ENCODE data around the gene CELF3.

Gene CELF3

DNA sequence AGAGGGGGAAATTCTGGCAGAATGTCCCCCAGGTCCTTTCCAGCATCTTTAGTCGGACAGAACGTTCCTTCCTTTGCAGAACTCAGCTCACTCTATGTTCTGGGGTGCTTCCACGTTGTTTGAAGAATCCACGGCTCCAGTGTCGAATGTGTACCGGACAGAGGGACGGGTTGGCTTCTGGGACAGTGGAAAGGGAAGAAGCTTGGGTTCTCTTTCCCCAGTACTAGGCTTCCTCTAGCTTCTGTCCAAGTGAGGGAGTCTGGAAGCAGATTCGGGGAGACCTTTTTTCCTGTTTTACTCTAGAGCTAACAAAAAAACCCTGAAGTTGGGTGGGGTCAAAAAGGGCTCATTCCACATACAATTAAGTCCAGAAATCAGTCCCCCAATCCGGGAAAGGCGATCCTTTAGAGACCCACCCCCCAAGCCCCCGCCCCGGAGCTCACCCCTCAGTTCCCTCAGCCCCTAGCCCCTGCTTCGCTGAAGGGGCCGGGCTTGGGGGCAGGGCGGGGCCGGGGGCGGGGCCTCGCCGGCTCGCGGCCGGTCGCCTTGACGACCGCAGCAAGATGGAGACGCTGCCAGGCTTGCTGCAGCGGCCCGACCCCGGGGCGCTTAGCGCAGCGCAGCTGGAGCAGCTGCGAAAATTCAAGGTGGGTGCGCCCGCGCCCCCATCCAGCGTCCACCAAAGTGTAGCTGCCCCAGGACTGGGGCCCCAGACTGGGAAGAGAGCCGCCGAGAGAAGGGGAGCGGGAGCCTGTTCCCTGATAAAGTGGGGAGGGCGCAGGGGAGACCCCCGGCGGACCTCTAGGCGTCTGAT lies 4.6 kb upstream of the CELF3 start, which contains the start of gene RIIAD1:
Gene RIIAD1 (plus strand): TSS at position 549 of the 814 bp plus-strand sequence. CDS start 15 bp downstream, at position 564.
- DNase-seq (ENCODE audit: low spot score): peak; percentile 35

DNA sequence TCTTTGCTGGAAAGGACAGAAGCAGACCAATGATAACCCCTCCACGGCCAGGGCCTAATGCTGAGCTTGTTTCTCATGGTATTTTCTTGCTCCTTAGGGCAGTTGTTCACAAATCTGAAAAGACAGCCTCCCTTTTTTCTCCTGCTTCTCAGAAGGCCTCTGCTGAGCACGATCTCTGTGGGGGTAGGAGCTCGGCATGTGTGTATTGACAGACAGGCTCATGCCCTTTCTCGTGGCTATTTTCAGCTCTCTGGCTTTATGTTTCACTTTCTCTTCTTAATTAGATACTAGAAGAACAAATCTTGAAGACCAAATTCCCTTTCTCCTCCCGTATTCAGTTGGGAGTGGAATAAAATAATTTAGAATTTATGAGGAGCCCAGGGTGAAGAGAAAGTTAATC lies 4.0 kb upstream of the CELF3 start:
- DNase-seq (ENCODE audit: low spot score): no peak

DNA sequence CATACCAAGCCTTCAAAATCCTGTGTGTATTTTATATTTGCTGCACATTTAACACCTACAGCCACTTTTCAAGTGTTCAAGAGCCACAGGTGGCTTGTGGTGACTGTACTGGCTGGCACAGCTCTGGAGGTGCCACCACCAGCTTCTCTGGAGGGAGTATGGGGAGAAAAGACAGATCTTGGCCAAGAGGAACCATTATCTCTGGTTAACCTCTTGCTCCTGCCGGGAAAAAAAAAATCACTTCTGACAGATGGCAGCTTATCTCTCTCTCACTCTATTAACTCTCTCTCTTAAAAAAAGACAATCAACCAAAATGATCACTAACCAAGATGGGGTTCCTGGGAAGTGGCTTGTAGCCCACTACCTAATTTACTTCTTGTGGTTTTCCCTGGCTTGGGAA lies 3.5 kb upstream of the CELF3 start:
- DNase-seq (ENCODE audit: low spot score): no peak

DNA sequence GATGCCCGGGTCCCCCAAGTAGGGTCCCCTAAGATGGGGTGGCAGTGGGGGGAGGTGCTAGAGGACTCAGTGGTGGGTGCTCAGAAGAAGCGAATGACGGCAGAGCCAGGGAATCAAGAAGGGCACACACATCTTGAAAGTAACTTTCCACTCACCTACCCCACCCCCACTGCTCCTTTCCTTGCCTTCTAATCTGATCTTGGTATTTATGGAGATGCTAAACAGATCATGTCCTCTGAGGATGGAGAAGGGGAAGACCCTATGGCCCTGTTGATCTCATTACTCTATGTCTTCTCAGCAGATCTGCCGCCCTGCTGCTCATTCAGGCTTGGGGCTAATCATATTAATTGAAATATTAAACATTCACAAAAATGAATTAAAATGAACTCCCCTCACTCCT lies 2.1 kb upstream of the CELF3 start:
- DNase-seq (ENCODE audit: low spot score): no peak

DNA sequence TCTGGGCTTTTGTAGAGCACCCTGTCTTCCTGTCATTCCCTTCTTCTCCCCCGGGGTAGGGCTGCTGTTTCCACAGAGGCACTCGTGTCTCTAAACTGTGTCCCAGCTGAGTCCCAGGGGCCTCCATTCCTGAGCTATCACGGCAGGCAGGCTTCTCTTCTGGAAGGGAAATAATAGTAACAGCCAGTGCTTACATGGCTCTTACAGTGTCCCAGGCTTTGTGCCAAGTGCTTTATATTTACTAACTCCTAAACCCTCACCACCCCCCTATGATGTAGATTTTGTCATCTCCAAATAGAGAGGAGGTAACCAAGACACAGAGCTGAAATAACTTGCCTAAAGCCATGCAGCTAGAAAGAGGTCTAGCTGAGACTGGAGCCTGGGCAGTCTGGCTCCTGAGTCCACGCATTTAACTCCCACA lies 1.4 kb upstream of the CELF3 start:
- DNase-seq (ENCODE audit: low spot score): no peak

DNA sequence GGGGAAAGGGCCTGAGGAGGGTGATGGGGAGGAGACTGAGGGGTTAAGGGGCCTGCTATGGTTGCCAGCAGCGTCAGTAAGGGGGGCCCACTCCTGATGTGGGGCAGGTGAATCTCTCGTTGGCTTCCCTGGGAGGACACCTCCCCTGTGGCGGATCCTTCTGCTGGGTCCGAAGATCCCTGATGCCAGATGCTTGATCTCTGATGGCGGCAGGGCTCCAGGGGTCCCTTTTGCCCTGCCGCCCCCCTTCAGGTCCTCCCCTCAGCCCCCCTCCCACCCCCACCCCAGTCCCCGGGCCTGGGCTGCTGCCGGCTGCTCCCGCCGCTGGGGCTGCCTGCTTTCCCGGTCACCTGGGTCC lies 219 bp downstream of the CELF3 start:
- DNase-seq (ENCODE audit: low spot score): no peak

DNA sequence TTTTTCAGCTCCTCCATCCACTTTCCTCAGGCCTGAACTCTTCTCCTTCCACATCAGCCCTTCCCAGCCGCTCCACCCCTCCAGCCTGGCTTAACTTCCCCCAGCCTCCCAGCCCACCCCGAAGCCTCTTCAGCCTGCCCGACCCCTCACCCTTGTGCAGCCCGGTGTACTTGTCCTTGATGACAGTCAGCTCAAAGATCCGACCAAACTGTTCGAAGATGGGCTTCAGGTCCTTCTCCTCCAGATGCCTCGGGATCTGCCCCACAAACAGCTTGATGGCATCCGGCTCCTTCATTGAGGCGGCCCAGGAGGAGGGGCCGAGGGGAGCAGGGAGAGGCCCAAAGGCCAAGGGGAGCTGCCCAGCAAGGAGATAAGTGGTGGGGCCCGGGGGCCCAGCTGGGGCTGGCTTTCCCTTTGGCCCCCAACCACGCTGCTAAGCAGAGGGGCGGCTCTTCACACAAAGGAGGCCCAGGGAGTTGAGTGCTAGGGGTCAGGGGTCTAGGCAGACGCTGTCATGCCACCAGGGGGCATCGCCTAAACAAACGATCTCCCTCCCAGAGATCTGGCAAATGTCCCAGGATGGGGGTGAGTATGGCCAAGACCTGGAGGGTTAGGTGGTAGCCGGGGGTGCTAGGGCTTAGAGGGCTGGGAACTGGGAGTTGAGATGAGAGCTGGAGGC lies 738 bp downstream of the CELF3 start:
- DNase-seq (ENCODE audit: low spot score): no peak

DNA sequence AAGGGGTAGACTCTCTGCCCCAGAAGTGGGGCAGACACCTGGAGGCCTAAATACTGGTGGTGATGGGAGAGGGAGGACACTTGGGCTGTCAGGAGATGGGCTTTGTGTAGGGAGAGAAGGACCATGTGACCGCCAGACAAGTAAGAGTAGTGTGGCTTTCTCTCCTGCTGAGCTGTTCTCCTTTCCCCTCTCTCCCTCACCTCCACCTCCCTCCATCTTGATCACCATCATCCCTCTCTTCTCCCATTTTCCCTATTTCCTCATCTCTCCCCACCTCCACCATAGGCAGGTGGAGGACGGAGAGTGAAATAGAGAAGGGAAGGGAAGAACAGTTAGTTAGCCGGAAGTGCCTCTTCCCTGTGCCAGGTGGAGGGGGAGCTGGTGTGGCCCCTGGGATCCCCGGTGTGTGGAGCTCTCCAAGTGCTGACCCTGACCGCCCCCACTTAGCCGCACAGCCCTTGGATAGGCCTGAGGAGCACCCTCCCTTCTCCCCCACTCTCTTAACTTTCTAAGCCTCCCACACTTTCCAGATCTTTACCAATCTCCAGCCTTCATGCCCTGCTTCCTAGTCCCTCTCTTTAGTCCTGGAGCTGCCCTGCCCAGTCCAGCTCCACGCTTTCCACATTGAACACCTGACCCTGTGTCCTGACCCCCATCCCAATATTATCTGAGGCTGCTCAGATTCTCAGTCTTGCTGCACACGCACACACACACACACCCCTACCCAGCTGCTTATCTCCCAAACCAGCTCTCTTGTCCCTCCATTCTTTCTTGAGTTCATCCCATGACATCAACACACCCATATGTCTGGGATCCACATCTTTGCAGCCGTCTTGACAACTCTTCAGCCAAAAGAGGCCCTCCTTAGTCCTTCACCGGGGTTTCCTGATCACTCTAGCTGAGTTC lies 1.5 kb downstream of the CELF3 start:
- DNase-seq (ENCODE audit: low spot score): no peak

DNA sequence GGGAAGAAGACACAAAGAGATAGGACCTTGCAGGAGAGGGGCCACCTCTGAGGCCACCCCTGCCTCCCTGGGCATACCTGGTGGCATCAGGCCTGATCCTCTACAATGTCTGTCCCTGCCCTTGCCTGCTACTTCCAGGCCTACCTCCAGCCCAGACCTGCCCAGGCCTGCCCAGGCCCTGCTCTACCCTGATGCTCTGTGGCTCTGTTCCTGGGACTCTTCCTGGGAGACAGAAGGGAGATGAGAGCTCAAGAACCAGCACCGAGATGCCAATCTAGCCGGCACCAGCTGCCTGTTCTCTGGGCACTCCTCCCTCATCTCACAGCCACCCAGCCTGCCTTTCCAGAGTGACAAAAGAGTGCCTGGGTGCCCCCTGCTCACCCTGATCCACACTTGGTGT lies 2.7 kb downstream of the CELF3 start:
- no peak for DNase-seq (ENCODE audit: low spot score)

DNA sequence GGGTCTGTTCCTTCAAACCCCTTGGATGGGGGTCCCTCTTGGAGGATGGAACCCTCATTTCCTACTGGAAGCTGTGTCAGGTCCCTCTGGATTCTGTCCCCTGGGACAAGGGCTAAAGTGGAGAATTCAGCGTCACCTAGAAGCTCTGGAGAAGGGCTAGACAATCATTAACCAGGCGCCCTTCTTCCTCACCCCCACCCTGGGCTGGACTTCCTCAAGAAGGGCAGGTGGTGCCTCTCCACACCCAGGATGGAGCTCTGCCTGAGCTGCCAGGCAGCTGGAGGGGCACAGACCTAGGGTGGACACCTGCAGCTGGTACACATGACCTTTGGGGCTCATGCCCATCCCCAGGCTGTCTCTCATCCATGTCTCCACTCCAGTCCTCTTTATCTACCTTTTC lies 3.6 kb downstream of the CELF3 start:
- DNase-seq (ENCODE audit: low spot score): no peak

DNA sequence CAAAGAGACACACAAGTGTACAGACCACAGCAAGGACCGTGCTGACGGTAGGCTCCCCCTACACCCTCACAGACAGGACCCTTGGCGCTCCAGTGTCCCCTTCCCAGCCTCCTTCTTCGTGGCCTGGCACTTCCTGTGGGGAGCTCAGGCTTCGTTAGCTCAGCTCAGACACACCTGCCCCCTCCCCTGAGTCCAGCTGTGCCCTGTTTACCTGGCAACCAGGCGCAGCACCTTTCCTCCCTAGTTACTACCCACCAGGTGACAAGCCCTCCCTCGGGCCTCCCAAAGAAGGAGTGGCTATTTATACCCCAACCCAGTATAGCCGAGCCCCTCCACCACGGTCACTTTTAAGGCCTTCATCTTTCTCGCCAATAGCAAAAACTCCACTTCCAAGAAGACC lies 4.7 kb downstream of the CELF3 start:
- no peak for DNase-seq (ENCODE audit: low spot score)

DNA sequence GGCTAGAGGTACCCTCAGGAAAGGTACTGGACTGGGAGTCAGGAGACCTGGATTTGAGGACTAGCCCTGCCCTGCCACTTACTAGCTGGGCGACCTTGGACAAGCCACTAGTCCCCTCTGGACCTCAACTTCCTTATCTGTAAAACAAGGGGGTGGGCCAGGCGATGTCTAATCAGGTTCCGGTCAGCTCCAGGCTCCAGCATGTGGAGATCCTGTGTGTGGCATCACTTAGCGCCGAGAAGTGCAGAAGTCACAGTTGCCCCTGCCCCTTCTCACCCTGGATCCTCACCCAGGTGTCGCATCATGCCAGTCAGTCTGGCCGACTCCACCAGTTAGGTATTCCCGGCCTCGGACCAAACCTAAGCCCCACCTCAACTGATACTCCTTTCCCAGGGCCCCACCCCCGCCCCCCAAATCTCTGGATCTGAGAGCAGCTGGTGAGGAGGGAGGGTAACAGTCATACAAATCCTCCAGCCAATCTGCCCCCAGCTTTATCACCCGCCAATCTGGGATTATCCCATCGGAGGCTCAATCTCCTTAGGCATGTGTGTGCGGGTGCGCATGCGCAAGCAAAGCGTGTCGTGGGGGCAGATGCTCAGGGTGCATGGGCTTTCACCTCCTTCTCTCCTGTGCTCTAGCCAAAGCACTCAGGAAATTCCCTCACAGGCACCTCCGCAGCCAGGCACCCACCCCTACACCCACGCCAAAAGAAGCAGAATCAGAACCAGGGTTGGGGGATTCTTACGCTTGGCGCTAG lies 5.4 kb downstream of the CELF3 start:
- no peak for DNase-seq (ENCODE audit: low spot score)

DNA sequence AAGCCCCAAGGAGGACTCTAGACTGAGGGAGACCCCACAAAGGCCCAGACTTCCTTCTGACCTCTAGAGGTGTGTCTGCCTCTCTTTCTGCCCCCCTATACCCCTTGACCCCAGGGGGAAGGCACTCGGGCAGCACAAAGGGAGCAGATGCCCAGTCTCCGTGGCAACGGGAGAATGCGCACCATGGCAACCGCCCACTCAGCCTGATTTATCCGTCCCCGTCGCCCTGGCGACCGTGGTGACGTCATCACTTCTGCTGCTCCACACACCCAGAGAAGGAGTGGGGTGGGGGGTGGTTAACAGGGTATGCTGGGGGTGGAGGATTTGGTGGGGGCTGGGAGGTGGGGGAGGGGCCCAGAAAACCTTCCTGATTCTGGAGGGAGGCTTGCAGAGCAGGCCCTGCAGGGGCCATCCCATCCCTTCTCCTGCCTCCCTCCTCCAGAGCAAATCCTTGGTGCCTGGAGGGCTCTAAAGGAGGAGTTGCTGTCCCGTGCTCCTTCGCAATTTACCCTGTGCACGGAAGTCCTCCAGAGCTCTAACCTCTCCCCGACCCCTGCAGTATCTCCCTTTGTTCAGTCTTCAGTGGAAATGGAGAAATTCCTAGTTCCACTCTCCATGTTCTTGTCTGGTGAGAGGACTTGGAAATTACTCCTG lies 6.3 kb downstream of the CELF3 start:
- DNase-seq (ENCODE audit: low spot score): peak; percentile 42

DNA sequence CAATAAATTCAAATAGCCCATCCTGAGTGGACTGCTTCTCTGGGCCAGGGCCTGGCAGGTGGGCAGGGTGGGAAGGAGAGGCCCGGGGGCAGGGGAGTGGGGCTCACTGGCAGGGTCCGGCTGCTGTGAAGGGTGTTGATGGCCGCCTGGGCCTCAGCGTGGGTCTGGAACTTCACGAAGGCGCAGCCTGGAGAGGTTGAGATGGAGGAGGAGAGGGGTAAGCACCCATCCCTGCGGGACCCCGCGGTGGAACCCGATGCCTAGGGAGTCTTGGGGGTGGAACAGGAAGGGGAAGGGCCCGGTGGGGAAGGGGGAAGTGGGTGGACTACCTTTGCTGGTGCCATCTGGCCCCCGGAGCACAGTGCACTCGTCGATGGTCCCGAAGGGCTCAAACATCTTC lies 7.7 kb downstream of the CELF3 start:
- no peak for DNase-seq (ENCODE audit: low spot score)

DNA sequence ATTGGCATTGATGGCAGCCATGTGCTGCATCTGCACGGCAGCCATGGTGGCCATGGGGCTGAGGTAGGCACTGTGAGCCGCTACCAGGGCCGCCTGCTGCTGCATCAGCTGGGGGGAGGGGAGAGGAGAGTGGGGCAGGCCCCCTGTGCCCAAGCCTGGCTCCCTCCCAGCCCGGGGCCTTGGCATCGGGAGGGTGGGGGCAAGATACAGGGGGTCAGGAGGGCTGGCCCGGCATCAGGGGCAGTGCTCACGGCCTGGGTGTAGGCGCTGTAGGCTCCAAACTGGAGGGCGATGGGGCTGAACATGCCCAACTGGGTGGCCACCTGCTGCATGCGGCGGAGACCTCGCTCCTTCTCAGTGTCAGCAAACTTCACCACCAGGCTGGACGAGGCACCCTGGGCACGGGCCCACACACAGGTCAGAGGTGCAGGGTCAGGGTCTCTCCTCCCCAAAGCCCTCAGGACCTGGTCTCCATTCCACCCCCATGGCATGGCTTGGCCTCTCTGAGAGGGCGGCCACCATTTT lies 9.0 kb downstream of the CELF3 start:
- DNase-seq (ENCODE audit: low spot score): no peak

DNA sequence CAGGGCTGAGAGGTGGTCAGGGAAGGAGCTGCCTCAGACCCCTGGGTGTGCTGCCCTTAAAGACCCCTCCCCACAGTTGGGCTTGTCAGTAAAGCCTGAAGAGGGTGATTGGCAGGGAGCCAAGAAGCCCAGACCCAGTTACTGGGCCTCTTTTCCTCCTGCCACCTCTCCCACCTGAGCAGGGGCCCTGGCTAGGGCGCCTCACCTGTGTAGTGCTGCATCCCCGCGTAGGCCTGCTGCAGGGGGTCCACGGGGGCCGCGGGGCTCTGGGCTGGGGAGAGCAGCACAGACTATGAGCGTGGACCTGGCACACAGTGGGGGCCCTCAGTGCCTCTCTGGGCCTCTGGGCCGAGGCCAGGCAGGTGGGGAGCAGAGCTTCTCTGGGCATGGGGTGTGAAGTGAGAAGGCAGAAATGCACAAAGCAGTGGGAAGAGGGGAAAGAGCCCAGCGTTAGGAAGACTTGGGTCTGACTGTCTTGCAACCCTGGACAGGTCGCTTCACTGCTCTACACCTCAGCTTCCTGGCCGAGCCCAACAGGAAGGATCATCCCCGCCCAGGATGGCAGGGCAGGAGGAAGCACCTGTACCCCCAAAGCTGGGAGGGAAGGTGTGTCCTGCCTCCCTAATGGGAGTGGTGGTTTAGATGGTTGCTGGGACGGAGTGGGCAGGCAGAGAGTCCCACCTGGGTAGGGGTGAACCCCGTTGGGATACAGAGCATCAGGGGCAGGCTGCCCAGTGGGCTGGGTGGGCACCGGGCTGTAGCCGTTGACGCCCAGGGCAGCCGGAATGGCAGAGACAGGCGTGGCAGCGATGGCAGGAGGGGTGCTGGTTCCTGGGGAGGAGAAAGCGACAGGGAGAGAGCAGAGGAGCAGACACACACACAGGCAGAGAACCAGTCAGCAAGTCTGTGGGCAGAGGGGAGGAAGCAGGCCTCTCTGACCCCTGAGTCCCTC lies 9.9 kb downstream of the CELF3 start:
- DNase-seq (ENCODE audit: low spot score): no peak

DNA sequence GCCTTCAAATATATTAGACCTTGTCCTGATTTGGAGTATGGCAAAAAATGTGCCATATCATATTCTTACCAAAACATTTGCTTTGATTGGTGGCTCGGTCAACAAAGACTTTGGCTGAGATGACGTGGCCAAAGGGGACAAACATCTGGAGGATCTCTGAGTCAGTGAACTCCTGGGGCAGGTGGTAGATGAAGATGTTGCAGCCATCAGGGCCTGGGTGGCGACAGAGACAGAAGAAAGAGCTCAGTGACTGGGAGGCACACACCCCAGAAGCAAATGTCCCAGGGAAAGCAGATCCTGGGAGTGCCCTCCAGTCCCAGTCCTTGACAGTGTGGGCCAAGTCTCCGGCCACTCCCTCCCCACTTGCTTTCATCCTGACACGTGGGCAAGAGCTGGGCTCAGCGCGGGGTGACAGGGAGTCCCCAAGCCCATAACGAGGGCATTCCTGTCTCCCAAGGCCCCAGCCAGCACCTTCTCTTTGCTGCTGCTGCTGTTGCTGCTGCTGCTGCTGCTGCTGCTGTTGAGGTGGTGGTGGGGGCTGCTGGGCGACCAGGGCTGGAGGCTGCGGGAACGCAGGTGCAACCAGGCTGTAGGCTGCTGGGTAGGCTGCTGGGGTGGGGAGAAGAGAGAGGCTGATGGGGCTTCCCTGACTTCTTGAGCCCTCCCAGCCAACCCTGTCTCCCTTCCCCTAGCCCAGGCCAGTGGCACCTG lies 10.7 kb downstream of the CELF3 start:
- DNase-seq (ENCODE audit: low spot score): no peak

DNA sequence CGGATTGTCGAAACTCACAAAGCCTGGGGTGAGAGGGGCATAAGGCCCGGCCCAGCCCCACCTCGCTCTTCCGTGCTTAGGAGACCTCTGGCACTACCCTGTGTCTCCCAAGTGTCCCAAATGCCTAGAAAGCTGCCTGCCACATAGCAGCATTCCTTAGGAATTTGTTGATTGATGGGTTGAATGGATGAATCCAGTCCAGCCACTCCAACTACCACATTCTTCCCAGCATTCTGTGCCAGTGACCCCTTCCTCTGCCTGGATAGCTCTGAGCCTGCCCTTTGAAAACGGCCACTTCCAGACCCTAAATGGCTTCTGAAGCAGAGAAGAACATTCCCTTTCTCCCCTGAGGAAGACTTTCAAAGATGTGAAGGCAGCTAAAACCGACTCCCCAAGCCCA lies 11.5 kb downstream of the CELF3 start:
- DNase-seq (ENCODE audit: low spot score): no peak

DNA sequence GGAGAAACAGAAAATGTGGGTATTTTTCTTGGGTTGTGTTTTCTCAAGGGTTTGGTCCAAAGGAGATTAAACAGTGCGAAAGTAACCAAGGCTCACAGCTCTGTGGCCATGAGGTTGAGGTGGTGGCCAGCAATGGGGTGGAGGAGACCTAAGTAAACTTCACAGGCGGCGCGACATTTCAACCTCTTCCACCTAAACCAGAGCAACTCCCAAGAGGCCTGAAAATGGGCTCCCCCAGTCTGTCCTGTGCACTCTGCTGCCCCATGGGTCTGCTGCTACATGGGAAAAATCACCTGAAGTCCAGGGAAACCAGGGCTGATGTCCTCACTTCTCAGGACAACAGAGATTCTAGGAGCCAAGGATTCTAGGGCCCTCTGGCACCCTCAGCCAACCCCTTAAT lies 12.4 kb downstream of the CELF3 start:
- no peak for DNase-seq (ENCODE audit: low spot score)

Data from COLO829 (cell line).